ENCODE data around the gene RGMB.

Gene RGMB

DNA sequence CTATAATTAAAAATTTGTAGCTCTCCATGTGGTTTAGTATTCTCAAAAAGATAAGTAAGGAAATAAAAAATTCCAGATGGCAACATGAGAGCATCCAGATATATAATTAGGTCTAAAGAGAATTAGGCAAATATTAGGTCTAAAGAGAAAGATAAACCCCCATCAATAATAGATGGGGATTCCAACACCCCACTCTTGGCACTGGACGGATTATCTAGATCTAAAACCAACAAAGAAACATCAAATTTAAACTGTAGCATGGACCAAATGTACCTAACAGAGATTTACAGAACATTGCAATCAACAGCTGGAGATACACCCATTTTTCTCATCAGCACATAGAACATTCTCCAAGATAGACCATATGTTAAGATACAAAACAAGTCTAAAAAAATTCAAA is 31.6 kb downstream of the RGMB start:
- no peak for DNase-seq (ENCODE audit: low read depth, low spot score)
- no peak overlapping the region for H3K4me3 ChIP-seq (ENCODE audit: low read depth, low read length)
- ChIA-PET CTCF (interaction anchor here (0.8 kb wide), 1 partner anchor 27 kb away, joined by 3 read pairs; no protein-coding TSS in a partner anchor), POLR2A (no interaction called here)
- TF ChIP-seq, protein P1, sequence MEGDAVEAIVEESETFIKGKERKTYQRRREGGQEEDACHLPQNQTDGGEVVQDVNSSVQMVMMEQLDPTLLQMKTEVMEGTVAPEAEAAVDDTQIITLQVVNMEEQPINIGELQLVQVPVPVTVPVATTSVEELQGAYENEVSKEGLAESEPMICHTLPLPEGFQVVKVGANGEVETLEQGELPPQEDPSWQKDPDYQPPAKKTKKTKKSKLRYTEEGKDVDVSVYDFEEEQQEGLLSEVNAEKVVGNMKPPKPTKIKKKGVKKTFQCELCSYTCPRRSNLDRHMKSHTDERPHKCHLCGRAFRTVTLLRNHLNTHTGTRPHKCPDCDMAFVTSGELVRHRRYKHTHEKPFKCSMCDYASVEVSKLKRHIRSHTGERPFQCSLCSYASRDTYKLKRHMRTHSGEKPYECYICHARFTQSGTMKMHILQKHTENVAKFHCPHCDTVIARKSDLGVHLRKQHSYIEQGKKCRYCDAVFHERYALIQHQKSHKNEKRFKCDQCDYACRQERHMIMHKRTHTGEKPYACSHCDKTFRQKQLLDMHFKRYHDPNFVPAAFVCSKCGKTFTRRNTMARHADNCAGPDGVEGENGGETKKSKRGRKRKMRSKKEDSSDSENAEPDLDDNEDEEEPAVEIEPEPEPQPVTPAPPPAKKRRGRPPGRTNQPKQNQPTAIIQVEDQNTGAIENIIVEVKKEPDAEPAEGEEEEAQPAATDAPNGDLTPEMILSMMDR (IDR thresholded peaks at IDR 0.05; ENCODE audit: insufficient read depth, low read length, missing control alignments), result no peak

GRCh38 chr5:98807806-98808205 is 34.3 kb downstream of the RGMB start:
- POLR2A ChIA-PET, result no interaction called here
- no peak for DNase-seq (ENCODE audit: low read depth, low spot score)
- no peak overlapping the region for H3K4me3 ChIP-seq (ENCODE audit: low read depth, low read length)
- CTCF ChIA-PET, result interaction anchor here (1.4 kb wide), 1 partner anchor 37 kb away, joined by 3 read pairs; no protein-coding TSS in a partner anchor
- TF ChIP-seq, protein P1 (IDR thresholded peaks at IDR 0.05; ENCODE audit: insufficient read depth, low read length, missing control alignments), result no peak

- POLR2A ChIA-PET, result no interaction called here
- CTCF ChIA-PET, result interaction anchor here (0.6 to 1.5 kb wide), 4 partner anchors 14 to 1276 kb away, joined by 3 to 4 read pairs (median 3); no protein-coding TSS in a partner anchor
- TF ChIP-seq, protein P1 (IDR thresholded peaks at IDR 0.05; ENCODE audit: insufficient read depth, low read length, missing control alignments), result no peak
- H3K4me3 ChIP-seq (ENCODE audit: low read depth, low read length), result no peak overlapping the region
- DNase-seq (ENCODE audit: low read depth, low spot score), result no peak
Measured at GRCh38 chr5:98810206-98810605, 36.7 kb downstream of the RGMB start.

DNA sequence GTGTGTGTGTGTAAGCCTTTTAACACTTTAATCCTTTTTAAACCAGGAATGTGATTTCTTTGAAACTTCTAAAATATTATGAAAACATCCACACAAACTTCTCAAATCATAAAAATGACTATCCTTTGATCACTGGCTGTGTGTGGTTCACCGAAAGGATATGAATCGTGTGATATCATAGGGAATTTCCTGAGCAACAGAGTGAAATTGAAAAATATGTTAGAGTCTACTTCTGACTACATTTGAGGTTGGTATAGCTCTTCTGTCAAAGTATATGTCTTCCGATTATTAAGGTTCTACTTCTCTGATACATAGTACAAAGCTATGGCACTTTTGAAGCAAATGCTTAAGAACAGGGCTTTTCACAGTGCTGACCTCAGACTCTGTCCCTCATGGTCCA is 40.3 kb downstream of the RGMB start:
- CTCF ChIA-PET, result interaction anchor here (1.3 kb wide), 1 partner anchor 17 kb away, joined by 3 read pairs; no protein-coding TSS in a partner anchor
- TF ChIP-seq, protein P1 (IDR thresholded peaks at IDR 0.05; ENCODE audit: insufficient read depth, low read length, missing control alignments), result no peak
- POLR2A ChIA-PET, result no interaction called here
- DNase-seq (ENCODE audit: low read depth, low spot score), result no peak
- no peak overlapping the region for H3K4me3 ChIP-seq (ENCODE audit: low read depth, low read length)

DNA sequence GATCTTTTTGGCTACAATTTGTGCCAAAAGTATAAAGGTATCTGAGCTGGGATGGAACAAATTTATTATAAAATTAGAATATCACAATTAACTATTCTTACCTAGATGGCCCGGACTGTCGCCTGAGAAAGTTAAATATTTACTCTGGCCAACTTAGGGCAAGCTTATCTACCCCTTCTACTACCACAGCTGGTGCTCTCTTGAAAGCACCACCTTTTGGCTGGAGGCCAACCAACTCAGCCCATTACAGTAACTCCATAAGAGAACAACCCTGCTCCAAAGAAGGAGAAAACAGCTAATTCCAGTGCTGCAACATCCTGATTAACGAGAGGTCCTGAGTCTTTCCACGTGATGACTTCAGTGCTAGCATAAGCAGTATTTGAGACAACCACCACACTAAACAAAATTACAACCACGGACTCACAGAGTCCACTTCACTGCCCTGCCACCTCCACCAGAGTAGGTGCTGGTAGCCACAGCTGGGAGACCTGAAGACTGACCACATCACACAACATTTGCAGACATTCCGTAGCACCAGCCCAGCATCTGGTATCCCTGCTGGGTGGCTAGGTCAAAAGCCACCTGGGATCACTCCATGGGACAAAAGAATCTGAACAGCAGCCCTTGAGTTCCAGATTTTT is 43.2 kb downstream of the RGMB start:
- POLR2A ChIA-PET, result no interaction called here

More for the DNA sequence above, 43.2 kb downstream of the RGMB start:
- TF ChIP-seq, protein P1 (IDR thresholded peaks at IDR 0.05; ENCODE audit: insufficient read depth, low read length, missing control alignments), result no peak
- no peak for DNase-seq (ENCODE audit: low read depth, low spot score)
- CTCF ChIA-PET, result no interaction called here
- H3K4me3 ChIP-seq (ENCODE audit: low read depth, low read length), result no peak overlapping the region
